GM21515 (cell line): ENCODE data around the gene TBC1D12.
"Not testable (repeated sequence)": the region's sequence is repeated elsewhere in the genome, so short reads cannot be mapped to it uniquely, and the experiment has no call there.

Experiments
- ATAC-seq: cut with Tn5 transposase; IDR thresholded peaks from one replicate; pipeline ENCODE4 v1.9.1; 2021; ENCODE audit not compliant: unreplicated experiment

The TBC1D12 gene

DNA sequence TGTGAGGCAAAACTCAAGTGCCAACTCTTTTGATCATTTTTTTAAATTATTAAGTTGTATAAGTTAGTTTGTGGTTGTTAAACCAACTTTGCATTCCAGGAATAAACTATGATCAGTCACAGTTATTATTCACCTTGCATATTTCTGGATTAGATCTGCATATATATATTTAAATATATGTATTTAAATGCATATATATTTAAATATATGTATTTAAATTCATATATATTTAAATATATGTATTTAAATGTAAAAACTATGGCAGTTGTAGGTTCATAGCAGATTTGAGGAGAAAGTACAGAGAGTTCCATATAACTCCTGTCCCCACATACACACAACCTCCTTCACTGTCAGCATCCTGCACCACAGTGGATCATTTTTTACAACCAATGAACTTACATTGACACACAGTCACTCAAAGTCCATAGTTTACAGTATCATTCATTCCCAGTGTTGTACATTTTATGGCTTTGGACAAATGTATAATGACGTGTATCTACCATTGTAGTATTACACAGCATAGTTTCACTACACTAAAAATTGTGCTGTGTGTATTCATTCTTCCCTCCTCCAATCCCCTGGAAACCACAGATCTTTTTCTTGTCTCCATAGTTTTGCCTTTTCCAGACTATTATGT lies 49.7 kb downstream of the TBC1D12 start:
- ATAC-seq = no peak

DNA sequence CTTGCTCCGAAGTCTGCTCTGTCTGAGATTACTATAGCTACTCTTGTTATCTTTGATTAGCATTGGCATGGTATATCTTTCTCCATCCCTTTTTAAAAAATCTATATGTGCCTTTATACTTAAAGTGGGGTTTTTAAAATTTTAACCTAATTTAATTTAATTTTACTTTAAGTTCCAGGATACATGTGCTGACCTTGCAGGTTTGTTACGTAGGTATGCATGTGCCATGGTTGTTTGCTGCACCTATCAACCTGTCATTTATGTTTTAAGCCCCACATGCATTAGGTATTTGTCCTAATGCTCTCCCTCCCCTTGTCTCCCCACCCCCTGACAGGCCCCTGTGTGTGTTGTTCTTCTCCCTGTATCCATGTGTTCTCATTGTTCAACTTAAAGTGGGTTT lies 54.6 kb downstream of the TBC1D12 start:
- ATAC-seq = no peak

- no peak for ATAC-seq
Observed at GRCh38 chr10:94459385-94459784, 57.0 kb downstream of the TBC1D12 start.

DNA sequence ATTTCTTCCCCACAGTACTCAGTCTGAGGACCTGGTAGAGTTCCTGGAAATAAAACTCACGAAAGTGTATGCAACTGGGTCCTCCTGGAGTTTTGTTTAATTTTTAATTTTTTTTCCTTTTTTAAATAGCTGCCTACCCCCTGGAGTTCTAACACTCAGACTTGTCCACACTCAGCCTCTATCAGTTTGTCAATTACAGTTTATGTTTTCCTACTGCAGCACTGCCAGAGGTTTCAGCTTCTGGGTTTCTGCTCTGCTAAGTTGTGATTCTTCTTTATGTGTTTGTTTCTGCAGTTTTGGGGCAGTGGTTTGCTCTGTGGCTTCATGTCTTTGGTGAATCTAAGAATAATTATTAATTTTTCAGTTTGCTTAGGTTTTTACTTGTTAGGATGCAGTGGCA lies 59.2 kb downstream of the TBC1D12 start:
- no peak for ATAC-seq

DNA sequence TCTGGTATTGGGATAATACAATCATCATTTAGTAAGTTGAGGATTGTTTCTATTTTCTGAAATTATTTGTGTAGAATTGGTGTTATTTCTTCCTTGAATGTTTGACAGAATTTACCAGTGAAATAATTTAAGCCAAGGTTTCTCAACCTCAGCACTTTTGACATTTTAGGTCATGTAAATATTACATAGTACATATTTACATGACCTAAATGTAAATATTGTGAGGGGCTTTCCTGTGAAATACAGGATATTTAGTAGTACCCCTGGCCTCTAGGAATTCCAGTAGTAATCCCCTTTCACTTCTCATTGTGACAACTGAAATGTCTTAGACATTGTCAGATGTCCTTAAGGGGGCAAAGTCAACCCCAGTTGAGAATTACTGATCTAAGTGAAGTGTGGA lies 59.8 kb downstream of the TBC1D12 start:
- no peak for ATAC-seq

- ATAC-seq = no peak
Observed at GRCh38 chr10:94465684-94466083, 63.3 kb downstream of the TBC1D12 start.

DNA sequence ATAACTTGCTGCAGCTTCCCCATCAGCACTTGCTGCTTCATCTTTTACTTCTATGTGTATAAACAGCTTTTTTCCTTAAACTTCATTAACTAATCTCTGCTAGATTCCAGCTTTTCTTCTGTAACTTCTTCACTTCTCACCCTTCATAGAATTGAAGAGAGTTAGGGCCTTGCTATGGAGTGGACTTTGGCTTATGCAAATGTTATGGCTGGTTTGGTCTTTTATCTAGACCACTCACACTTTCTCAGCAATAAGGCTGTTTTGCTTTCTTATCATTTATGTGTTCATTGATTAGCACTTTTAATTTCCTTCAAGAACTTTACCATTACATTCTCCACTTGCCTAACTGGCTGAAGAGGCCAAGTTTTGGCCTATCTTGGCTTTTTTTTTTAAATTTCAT lies 79.1 kb downstream of the TBC1D12 start:
- no peak for ATAC-seq

DNA sequence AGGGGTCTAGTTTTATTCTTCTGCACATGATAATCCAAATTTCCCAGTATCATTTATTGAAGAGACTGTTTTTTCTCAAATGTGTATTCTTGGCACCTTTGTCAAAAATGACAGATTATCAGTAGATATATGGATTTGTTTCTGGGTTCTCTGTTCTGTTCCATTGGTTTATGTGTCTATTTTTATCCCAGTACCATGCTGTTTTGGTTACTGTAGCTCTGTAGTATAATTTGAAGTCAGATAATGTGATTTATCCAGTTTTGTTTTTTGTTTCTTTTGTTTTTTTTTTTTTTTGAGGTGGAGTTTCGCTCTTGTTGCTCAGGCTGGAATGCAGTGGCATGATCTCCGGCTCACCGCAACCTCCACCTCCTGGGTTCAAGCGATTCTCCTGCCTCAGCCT lies 81.6 kb downstream of the TBC1D12 start:
- ATAC-seq = no peak

GRCh38 chr10:94485094-94485493 lies 82.8 kb downstream of the TBC1D12 start:
- no peak for ATAC-seq

DNA sequence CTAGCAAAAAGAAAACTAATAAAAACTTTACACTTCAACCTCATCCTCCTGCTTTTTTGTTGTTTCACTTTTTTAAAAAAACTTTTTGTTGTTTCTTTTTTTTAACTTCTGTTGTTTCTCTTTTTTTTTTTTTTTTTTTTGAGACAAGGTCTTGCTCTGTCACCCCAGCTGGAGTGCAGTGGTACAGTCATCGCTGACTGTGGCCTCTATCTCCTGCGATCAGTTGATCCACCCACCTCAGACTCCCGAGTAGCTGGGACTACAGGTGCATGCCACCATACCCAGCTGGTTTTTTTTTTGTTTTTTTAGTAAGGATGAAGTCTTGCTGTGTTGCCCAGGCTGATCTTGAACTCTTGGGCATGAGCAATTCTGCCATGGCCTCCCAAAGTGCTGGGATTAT lies 85.2 kb downstream of the TBC1D12 start:
- ATAC-seq = no peak

DNA sequence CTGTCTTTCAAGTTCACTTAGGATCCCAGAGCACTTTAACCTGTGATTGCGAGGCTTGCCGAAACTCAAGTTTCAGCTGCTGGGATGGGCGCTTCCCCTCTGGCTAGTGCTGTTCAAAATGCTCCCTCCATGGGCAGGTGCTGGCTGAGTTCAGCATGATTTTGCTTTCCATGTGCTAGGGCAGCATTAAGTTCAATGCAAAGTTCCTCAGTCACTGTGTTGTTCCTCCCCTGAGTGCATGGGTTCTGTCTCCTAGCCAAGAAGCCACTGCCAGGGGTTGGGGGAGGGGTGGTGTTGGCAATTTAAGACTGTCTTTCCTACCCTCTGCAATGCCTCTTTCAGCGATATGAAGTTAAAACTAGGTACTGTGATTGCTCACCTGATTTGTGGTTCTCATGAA lies 86.8 kb downstream of the TBC1D12 start:
- no peak for ATAC-seq

- ATAC-seq = no peak
Observed at GRCh38 chr10:94489976-94490788, 87.8 kb downstream of the TBC1D12 start.

GRCh38 chr10:94490789-94491039 lies 88.4 kb downstream of the TBC1D12 start:
- ATAC-seq = no peak

DNA sequence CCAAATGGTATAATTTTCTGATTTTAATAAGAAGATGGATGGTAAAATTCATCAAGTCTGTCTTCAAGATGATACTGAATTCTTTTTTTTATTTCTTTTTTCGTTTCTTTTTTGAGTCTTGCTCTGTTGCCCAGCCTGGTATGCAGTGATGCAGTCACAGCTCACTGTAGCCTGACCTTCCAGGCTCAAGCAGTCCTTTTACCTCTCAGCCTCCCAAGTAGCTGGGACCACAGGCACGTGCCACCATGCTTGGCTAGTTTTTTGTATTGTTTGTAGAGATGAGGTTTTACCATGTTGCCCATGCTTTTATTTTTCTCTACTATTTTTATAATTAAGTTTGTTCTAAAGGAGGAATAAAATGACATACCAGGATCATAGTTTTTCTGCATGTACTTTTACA lies 91.1 kb downstream of the TBC1D12 start:
- ATAC-seq = no peak

- peak; percentile 60 for ATAC-seq
Observed at GRCh38 chr10:94496010-94496409, 93.7 kb downstream of the TBC1D12 start.

- ATAC-seq = no peak
Observed at GRCh38 chr10:94496646-94497045, 94.3 kb downstream of the TBC1D12 start.

GRCh38 chr10:94500063-94500462 lies 97.7 kb downstream of the TBC1D12 start:
- no peak for ATAC-seq

DNA sequence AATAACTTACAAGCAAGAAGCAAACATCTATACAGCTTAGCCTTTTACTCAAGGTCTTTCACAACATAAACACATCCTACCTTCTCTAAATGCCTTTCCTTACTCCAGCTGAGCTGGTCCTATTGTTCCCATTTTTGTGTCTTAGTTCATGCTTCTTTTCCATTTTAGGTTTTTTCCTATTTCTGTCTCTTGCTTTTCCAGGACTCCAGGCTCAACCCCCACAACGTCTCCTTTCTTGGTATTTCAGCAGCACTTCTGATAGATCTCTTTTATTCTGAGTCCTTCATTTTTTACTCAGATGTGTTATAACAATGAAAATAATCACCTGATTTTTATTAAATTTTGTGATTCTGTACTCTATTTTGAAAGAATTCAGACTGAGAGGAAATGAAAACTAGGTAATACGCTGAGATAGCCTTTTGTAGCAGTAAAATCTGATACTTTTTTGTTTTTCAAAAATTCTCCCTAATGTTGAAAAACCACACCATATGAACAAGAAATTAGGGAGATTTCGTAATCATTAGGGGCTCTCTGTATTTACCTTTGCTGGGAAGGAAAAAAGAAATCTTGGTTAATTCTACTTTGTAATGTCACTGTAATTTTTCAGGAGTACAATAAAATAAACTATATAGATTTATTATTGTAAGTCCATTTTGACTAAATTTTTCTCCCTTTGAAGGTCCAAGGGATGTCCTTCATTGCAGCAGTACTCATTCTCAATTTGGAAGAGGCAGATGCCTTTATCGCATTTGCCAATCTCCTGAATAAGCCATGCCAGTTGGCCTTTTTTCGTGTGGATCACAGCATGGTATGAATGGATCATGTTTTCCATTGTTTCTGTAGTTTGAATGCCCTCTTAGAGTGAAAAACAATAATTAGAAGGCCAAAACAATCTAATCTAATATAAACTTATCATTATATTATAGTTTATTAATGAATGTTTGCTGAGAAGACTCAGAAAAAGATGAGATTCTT lies 119.2 kb downstream of the TBC1D12 start:
- ATAC-seq = no peak

- no peak for ATAC-seq
Observed at GRCh38 chr10:94524146-94524545, 121.8 kb downstream of the TBC1D12 start.

GRCh38 chr10:94524711-94525110 lies 122.4 kb downstream of the TBC1D12 start:
- no peak for ATAC-seq

DNA sequence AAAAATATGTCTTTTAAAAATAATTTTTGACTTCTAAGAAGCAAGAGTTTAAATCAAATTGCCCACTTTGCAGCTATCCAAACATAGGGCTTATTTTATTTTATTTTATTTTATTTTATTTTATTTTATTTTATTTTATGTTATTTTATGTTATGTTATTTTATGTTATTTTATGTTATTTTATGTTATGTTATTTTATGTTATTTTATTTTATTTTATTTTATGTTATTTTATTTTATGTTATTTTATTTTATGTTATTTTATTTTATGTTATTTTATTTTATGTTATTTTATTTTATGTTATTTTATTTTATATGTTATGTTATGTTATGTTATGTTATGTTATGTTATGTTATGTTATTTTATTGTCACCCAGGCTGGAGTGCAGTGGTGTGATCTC lies 129.2 kb downstream of the TBC1D12 start:
- ATAC-seq = not testable (repeated sequence)

DNA sequence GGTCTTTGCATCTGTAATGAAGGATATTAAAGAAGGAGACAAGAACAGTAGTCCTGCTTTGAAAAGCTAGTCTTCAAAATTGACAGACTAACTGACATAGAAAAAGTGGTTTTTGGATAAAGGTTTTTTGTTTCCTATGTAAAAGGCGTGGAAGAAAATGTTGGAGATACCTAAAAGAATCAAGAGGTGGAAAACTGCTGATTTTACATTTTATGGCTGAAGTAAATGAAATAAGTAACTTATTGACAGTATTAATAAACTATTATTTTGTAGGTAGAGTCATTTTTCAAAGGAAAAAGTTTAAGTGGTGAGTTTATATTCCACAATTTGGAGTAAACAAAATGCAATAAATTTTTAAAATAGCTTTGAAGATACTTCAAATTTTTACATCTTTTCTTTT lies 130.7 kb downstream of the TBC1D12 start:
- no peak for ATAC-seq
